GM12874 (cell line): ENCODE data around the gene CDCA7L.

Source experiments
- TF ChIP-seq, protein P1 (sequence below): IDR thresholded peaks from 2 replicates; pipeline ENCODE4 v1.5.1; 2011; ENCODE audit warnings: low read depth, mild to moderate bottlenecking, control low read depth, low read length, moderate library complexity; ENCODE audit not compliant: insufficient read depth

CDCA7L gene

DNA sequence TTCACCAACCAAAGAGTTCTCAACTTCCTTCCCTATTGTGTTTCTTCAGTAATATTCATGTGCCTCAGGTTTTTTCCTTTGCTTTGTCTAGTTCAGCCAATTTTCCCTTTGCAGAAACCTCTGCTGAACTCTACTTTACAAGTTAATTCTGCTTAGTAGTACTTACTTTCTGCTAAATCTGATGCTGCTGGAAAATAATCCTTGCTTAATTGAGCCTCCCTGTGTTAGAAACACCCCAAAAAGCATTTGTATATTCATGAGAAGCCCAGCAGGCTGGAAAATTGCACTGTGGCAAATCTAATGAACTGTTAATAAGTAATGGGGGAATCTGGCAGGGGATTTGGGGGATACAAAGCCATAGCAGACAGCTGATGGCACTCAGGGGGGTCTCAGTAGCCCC, 78.5 kb downstream of the CDCA7L start:
- TF ChIP-seq, protein P1, sequence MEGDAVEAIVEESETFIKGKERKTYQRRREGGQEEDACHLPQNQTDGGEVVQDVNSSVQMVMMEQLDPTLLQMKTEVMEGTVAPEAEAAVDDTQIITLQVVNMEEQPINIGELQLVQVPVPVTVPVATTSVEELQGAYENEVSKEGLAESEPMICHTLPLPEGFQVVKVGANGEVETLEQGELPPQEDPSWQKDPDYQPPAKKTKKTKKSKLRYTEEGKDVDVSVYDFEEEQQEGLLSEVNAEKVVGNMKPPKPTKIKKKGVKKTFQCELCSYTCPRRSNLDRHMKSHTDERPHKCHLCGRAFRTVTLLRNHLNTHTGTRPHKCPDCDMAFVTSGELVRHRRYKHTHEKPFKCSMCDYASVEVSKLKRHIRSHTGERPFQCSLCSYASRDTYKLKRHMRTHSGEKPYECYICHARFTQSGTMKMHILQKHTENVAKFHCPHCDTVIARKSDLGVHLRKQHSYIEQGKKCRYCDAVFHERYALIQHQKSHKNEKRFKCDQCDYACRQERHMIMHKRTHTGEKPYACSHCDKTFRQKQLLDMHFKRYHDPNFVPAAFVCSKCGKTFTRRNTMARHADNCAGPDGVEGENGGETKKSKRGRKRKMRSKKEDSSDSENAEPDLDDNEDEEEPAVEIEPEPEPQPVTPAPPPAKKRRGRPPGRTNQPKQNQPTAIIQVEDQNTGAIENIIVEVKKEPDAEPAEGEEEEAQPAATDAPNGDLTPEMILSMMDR: no peak

DNA sequence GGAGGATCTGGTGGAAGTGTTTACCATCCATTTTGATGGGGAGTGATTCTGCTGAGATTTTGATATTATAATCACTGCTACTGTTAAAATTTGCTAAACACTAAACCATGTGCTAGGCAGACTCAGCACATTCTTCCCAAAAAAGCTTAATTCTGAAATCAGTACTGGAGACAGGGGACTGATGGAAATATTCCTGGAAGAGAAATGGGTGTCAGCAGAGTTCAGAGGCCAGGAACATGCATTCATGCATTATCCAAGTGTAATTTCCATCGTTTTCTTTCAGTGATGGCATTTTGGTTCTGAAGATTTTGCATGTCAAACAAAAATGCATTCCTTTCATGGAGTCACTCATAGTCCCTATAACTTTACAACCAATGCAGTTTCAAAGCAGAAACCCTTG, 79.0 kb downstream of the CDCA7L start:
- TF ChIP-seq, protein P1: no peak

DNA sequence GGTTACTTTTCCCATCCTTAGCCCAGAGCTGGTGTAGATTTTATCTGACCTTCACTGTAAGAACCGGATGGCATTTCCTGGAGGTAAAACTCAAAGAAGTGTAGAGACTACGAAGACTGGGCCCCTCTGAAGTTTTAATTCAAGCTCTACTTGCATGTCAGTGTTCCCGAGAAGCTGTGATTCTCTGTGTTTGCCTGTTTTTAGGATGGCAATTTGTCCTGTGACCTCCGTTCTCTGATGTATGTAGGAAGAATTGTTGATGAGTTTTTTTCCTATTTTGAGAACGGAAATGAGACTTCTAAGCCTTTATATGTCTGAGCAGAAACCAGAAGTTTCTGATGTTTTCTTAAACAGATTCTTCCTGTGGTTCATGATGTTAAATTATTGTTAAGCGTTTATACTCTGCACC, 94.1 kb downstream of the CDCA7L start:
- TF ChIP-seq, protein P1: no peak
